Neural progenitor cell (in vitro differentiated cells): ENCODE measurements around the gene EMC10.

Experiments used
- EZH2 ChIP-seq: fragments of 200-600 bp; sonication (generic); IDR thresholded peaks from 2 replicates; pipeline ENCODE4 v1.6.1; 2017; ENCODE audit warnings: antibody characterized with exemption, mild to moderate bottlenecking, moderate library complexity
- TF ChIP-seq, protein P1 (sequence below): fragments of 200-600 bp; sonication (generic); IDR thresholded peaks from 2 replicates; pipeline ENCODE4 v1.5.1; 2017; ENCODE audit warnings: antibody characterized with exemption, mild to moderate bottlenecking

- TF ChIP-seq, protein P1, sequence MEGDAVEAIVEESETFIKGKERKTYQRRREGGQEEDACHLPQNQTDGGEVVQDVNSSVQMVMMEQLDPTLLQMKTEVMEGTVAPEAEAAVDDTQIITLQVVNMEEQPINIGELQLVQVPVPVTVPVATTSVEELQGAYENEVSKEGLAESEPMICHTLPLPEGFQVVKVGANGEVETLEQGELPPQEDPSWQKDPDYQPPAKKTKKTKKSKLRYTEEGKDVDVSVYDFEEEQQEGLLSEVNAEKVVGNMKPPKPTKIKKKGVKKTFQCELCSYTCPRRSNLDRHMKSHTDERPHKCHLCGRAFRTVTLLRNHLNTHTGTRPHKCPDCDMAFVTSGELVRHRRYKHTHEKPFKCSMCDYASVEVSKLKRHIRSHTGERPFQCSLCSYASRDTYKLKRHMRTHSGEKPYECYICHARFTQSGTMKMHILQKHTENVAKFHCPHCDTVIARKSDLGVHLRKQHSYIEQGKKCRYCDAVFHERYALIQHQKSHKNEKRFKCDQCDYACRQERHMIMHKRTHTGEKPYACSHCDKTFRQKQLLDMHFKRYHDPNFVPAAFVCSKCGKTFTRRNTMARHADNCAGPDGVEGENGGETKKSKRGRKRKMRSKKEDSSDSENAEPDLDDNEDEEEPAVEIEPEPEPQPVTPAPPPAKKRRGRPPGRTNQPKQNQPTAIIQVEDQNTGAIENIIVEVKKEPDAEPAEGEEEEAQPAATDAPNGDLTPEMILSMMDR: no peak
- no peak for TF ChIP-seq EZH2
Measured at GRCh38 chr19:50447750-50448149, 28.6 kb upstream of the EMC10 start.
